Ramos (cell line): Measurements from ENCODE around the gene BNC2.
"Not testable (repeated sequence)": the region's sequence is repeated elsewhere in the genome, so short reads cannot be mapped to it uniquely, and the experiment has no call there.

Source experiments
- in situ Hi-C: fragments of 300-500 bp; cut with MboI; formaldehyde crosslinking; loops from one replicate; pipeline ENCODE4 v1.14.3; 2022; ENCODE audit warnings: low sequenced_read_pairs; ENCODE audit not compliant: unreplicated experiment

Gene BNC2

GRCh38 chr9:16496908-16497307 is 373.6 kb downstream of the BNC2 start:
- in situ Hi-C loops: no loop called here

- in situ Hi-C loops: no loop called here
Observed at GRCh38 chr9:16487915-16488314, 382.6 kb downstream of the BNC2 start.

- in situ Hi-C loops: no loop called here
Observed at GRCh38 chr9:16485575-16486321, 384.7 kb downstream of the BNC2 start.

- in situ Hi-C loops: no loop called here
Observed at GRCh38 chr9:16485160-16485559, 385.3 kb downstream of the BNC2 start.

- in situ Hi-C loops: no loop called here
Observed at GRCh38 chr9:16484744-16485143, 385.7 kb downstream of the BNC2 start.

- in situ Hi-C loops: no loop called here
Observed at GRCh38 chr9:16484180-16484579, 386.3 kb downstream of the BNC2 start.

- in situ Hi-C loops: no loop called here
Observed at GRCh38 chr9:16482764-16483163, 387.7 kb downstream of the BNC2 start.

GRCh38 chr9:16480584-16480983 is 389.9 kb downstream of the BNC2 start:
- in situ Hi-C loops: not testable (repeated sequence)

GRCh38 chr9:16475996-16476395 is 394.5 kb downstream of the BNC2 start:
- in situ Hi-C loops: no loop called here

- in situ Hi-C loops: no loop called here
Observed at GRCh38 chr9:16475257-16475656, 395.2 kb downstream of the BNC2 start.

- in situ Hi-C loops: no loop called here
Observed at GRCh38 chr9:16469184-16469583, 401.3 kb downstream of the BNC2 start.

- in situ Hi-C loops: no loop called here
Observed at GRCh38 chr9:16461851-16462250, 408.6 kb downstream of the BNC2 start.

GRCh38 chr9:16461137-16461840 is 409.2 kb downstream of the BNC2 start:
- in situ Hi-C loops: no loop called here

- in situ Hi-C loops: no loop called here
Observed at GRCh38 chr9:16460696-16461095, 409.8 kb downstream of the BNC2 start.

- in situ Hi-C loops: no loop called here
Observed at GRCh38 chr9:16459421-16460148, 410.9 kb downstream of the BNC2 start.

GRCh38 chr9:16458696-16459420 is 411.6 kb downstream of the BNC2 start:
- in situ Hi-C loops: no loop called here

- in situ Hi-C loops: no loop called here
Observed at GRCh38 chr9:16455842-16456241, 414.6 kb downstream of the BNC2 start.

- in situ Hi-C loops: no loop called here
Observed at GRCh38 chr9:16453390-16453789, 417.1 kb downstream of the BNC2 start.

GRCh38 chr9:16450578-16450977 is 419.9 kb downstream of the BNC2 start:
- in situ Hi-C loops: no loop called here

GRCh38 chr9:16450043-16450442 is 420.4 kb downstream of the BNC2 start:
- in situ Hi-C loops: no loop called here
